ENCODE measurements around the gene NRG3.

NRG3 gene

GRCh38 chr10:82221056-82221455 is 346.1 kb downstream of the NRG3 start:
- DNase-seq (ENCODE audit: low read depth): no peak

GRCh38 chr10:82221601-82222149 is 346.7 kb downstream of the NRG3 start:
- DNase-seq (ENCODE audit: low read depth): no peak

GRCh38 chr10:82228701-82229100 is 353.7 kb downstream of the NRG3 start:
- DNase-seq (ENCODE audit: low read depth): no peak

- no peak for DNase-seq (ENCODE audit: low read depth)
Measured at GRCh38 chr10:82234173-82234572, 359.2 kb downstream of the NRG3 start.

GRCh38 chr10:82236084-82236731 is 361.2 kb downstream of the NRG3 start:
- DNase-seq (ENCODE audit: low read depth): no peak

- no peak for DNase-seq (ENCODE audit: low read depth)
Measured at GRCh38 chr10:82238291-82238690, 363.3 kb downstream of the NRG3 start.

- DNase-seq (ENCODE audit: low read depth): no peak
Measured at GRCh38 chr10:82240408-82240807, 365.4 kb downstream of the NRG3 start.

GRCh38 chr10:82242778-82243177 is 367.8 kb downstream of the NRG3 start:
- no peak for DNase-seq (ENCODE audit: low read depth)

- no peak for DNase-seq (ENCODE audit: low read depth)
Measured at GRCh38 chr10:82245157-82245556, 370.2 kb downstream of the NRG3 start.

GRCh38 chr10:82245906-82246560 is 371.0 kb downstream of the NRG3 start:
- DNase-seq (ENCODE audit: low read depth): no peak

- DNase-seq (ENCODE audit: low read depth): no peak
Measured at GRCh38 chr10:82249141-82249540, 374.1 kb downstream of the NRG3 start.

GRCh38 chr10:82251222-82251906 is 376.4 kb downstream of the NRG3 start:
- no peak for DNase-seq (ENCODE audit: low read depth)

- no peak for DNase-seq (ENCODE audit: low read depth)
Measured at GRCh38 chr10:82252081-82252480, 377.1 kb downstream of the NRG3 start.

- no peak for DNase-seq (ENCODE audit: low read depth)
Measured at GRCh38 chr10:82254237-82254636, 379.2 kb downstream of the NRG3 start.

- no peak for DNase-seq (ENCODE audit: low read depth)
Measured at GRCh38 chr10:82256275-82256674, 381.3 kb downstream of the NRG3 start.

GRCh38 chr10:82266438-82266837 is 391.4 kb downstream of the NRG3 start:
- DNase-seq (ENCODE audit: low read depth): no peak

GRCh38 chr10:82267014-82267413 is 392.0 kb downstream of the NRG3 start:
- no peak for DNase-seq (ENCODE audit: low read depth)

- no peak for DNase-seq (ENCODE audit: low read depth)
Measured at GRCh38 chr10:82267465-82267864, 392.5 kb downstream of the NRG3 start.

GRCh38 chr10:82267960-82268359 is 393.0 kb downstream of the NRG3 start:
- DNase-seq (ENCODE audit: low read depth): no peak

GRCh38 chr10:82277591-82277990 is 402.6 kb downstream of the NRG3 start:
- no peak for DNase-seq (ENCODE audit: low read depth)

GRCh38 chr10:82278401-82279182 is 403.6 kb downstream of the NRG3 start:
- DNase-seq (ENCODE audit: low read depth): no peak

- no peak for DNase-seq (ENCODE audit: low read depth)
Measured at GRCh38 chr10:82282782-82283456, 407.9 kb downstream of the NRG3 start.

Measured in CMK (cell line).